Activated CD4-positive, alpha-beta T cell treated with anti-CD3 and anti-CD28 coated beads for 48 hours (primary cell): ENCODE data around the gene FSTL4.

ENCODE experiments used
- DNase-seq: peaks from one replicate; pipeline ENCODE4 v3.0.0-alpha.2; 2020

Gene FSTL4

GRCh38 chr5:133276171-133276570 lies 336.2 kb downstream of the FSTL4 start:
- no peak for DNase-seq

DNA sequence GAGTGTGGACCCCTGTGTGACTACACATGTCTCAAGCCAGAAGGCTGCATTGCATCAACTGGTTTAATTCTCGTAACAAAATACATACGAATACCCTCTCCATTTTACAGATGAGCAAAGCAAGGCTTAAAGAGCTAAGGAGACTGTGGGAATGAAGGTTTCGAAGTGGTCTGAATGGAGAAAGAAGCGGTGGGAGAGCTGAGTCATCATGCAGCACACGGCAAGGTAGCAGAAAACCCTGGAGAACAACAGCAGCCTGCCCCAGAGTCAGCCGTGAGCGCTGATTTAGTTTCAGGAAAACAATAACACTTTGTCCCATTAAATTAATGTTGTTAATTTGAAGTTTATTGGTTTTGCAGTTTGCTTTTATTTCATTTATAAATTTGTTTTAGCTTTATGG lies 336.7 kb downstream of the FSTL4 start:
- no peak for DNase-seq

GRCh38 chr5:133274597-133274935 lies 337.8 kb downstream of the FSTL4 start:
- DNase-seq: no peak

DNA sequence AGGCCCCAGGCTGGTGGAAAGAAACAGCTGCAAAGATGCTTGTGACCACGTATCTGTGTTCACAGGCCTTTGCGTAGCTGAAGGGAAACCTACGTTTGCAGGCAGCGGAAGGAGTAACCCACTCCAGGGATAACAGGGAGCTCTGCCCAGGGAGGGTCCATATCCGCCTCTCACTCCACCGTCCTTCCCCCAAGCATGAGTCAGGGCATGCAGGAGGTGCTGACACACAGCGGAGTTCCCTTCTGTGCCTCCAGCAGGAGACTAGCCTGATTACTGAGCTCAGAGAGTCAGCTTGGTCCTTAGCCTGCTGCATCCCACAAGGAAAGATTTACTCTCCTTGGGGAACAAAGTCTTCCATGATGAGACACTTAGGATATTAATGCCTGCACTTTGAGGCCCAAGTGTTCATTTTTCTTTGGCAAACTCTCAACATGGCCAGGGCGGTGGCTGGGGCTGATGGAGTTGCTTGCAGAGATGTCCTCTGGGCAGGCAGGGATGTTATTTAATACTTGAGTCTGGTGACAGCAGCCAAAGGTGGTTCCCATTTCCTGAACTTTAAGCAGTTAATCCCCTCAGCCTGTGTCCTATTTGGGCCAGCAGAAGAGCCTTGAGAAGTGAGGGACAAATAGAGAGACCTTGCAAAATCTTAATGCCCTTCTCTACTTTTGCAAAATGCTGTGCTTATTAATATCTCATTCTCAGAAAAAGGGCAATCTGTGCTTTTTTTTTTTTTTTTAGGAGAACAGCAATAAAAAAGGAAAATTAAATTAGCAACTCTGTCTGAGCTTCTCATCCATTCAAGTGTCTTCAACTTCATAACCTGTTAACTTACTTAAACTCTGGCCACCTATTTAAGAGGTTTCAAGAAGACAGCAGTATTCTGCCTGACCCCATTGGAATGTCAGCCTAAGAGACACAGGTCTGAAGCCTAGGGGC lies 338.4 kb downstream of the FSTL4 start:
- DNase-seq: no peak

DNA sequence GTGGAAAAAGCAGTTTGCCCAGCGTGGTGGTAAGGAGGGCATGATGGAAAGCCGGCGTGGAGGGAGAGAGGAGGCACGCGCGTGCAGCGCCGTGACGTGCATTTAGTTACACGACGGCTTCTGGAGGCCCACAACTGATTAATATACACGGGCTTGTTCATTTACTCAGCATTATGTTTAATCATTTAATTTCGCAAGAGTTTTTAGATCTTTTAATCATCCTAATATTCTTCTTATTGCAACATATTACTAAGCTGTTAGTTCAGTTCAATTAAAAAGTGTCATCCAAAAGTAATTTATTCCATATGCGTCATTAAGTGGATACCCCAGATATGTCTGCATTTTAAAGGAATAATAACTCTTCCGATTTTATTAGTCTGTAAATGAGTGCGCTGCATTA lies 340.0 kb downstream of the FSTL4 start:
- no peak for DNase-seq

DNA sequence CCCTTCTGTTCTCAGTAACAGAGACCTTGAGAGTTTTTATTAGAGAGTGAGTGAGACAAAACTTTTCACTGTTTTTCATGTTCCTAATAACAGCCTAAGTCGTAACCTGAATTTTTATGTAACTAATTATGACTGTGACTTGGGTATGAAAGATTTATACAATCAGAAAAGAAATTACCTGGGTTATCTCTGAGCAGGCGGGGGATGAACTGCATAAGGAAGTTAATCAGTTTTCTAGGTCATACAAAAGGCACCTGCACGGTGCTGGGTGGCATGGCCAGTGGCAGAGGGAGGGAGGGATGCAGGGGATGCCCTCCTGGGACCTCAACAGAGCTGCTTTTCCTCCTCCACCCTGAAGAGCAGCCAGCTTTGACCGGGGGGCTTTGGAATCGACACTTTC lies 340.7 kb downstream of the FSTL4 start:
- DNase-seq: no peak

DNA sequence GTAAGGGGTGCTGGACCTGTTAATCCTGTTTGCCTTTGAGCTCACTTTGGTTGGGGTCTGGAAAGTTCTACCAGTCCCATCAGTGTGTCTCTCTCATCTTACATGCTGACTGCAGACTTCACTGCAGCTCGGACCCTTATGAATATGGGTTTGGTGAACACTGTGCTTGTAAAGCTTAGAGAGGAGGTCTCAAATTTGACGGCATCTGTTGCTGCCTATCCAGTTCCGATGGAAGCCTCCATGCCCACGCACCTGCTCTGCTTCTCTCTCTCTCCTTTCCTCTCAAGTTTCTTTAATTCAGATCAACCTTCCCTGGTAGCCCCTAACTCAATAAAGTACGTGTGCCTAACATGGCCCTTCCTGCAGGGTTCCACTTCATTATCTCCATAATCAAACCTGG lies 342.6 kb downstream of the FSTL4 start:
- no peak for DNase-seq

GRCh38 chr5:133267601-133268000 lies 344.7 kb downstream of the FSTL4 start:
- no peak for DNase-seq

GRCh38 chr5:133266966-133267365 lies 345.4 kb downstream of the FSTL4 start:
- no peak for DNase-seq

DNA sequence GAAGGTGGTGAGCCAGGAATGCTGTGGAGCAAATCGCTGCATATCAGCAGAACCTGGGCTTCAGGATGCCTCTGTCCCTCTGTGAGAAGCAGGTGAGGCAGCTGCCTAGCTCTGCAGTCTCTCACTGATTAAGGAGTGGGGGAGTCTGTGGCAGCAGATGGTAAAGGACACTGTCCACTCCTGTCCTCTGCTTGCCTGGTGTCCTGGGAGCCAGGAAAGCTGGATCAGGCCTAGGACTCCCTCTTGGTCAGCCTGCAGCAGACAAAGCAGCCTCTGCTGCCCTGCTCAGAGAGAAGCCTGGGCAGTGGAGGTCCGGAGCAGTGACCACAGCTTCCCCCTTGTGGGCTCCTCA lies 345.8 kb downstream of the FSTL4 start:
- DNase-seq: no peak

DNA sequence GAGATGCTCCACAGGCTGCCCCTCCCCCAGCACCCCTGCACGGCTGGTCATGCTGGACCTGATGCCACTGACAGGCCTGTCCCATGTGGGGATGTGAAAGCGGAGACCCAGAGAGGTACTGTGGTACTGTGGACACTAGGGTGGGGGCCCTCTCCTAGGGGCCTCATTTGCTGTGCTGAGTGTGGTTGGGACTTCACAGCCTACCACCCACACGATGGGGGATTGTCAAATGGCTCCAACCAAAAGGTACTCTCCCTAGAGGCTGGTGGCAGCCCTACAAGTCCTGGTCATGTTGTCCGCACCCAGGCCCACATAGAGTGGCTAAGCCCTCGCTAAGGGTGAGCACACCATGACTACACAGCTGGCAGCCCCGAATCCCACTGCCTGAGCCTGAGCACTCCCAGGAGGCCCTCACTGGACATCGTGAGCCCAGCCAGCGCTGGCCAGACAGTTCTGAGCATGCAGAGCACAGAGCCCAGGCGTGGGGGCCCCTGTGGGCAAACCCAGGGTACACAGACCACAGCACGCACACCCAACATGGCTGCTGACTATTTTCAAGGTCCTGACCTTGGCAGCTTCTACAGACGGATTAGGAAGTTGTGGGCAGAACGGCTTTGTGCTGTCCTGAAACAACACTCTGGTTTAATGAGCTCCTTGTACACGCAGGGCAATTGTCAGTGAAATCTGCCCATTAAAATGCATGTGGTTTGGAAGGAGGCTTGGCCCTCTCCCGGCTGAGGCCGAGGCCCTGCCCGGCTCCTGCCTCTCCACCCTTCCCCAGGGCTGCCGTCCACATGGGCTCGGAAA lies 346.4 kb downstream of the FSTL4 start:
- no peak for DNase-seq

DNA sequence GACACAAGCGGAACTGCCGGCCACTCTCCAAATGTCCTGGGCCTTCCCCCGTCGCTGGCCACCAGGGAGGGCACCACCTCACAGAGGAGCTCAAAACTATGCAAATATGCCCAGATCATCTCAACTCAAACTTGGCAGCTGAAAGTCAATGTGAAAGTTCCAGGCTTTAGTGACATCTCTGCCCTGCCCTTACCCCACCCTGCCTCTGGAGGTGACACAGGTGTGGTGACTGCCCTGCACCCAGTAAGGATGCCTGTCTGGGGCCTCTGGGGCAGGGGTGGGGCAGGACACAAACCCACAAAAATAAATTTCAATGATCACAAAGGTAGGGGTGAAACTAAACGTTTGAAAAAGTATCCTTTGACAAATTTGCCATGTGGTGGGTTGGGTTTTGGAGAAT lies 347.1 kb downstream of the FSTL4 start:
- no peak for DNase-seq

GRCh38 chr5:133262690-133263089 lies 349.7 kb downstream of the FSTL4 start:
- no peak for DNase-seq

DNA sequence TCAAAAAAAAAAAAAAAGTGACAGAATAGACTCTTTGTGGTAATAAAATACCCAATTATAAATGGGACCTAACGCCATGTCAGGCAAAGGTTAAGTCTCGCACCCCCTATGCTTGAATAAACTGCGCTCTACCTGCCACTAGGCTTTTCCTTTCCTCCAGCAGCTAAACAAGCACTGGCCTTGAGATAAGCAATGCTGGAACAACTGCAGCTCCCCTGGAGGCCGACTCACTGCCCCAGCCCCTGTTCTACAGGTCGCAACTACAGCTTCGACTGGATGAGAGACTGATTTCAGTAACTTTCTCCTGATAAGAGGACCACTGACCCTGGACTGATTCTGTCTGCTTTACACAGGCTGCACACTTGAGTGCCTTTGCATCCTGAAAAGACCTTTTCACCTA lies 350.3 kb downstream of the FSTL4 start:
- DNase-seq: no peak

GRCh38 chr5:133260715-133261114 lies 351.6 kb downstream of the FSTL4 start:
- no peak for DNase-seq

- DNase-seq: no peak
Measured at GRCh38 chr5:133259199-133259997, 352.9 kb downstream of the FSTL4 start.

- DNase-seq: peak; percentile 41
Measured at GRCh38 chr5:133257977-133258376, 354.4 kb downstream of the FSTL4 start.

DNA sequence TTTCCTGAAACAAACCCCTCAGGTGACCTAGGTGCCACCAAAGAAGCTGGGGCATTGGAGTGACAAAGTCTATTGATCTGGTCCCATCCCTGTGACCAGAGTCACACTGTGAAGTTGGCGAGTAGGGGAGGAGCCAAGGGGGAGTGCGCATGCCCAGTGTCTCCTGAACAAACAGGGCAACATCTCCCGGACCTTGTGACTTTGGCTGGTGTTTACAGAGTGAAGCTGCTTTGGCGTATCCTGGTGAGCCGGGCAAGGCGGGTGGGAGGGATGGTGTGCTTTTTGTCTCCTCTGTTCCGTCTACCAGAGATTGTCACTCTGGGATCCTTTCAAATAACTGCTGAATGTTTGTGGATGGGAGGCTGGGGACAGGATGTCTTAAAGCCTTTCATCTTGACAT lies 356.1 kb downstream of the FSTL4 start:
- no peak for DNase-seq

GRCh38 chr5:133254803-133255202 lies 357.5 kb downstream of the FSTL4 start:
- DNase-seq: no peak

GRCh38 chr5:133253671-133254070 lies 358.7 kb downstream of the FSTL4 start:
- no peak for DNase-seq

- no peak for DNase-seq
Measured at GRCh38 chr5:133253070-133253469, 359.3 kb downstream of the FSTL4 start.

DNA sequence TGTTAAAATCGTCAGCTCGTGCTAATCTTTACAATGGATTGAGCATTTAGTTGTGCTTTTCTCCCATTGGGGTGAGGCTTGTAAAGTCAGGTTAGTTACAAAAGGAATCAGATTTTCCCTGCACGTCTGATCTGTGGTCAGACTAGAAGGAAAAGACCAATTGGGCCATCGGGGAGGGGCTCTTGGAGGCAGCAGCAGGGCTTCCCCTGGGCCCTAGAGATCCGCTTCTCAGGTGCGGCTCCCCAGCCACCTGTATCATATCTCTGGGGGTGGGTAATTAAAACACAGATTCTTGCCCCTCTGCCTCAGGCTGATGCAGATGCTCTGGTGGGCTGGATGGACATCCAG lies 360.2 kb downstream of the FSTL4 start:
- DNase-seq: no peak

GRCh38 chr5:133251296-133252132 lies 360.8 kb downstream of the FSTL4 start:
- DNase-seq: no peak
